ENCODE data around the gene PLRG1.

Gene PLRG1

GRCh38 chr4:154521607-154522006 lies 28.6 kb downstream of the PLRG1 start:
- no peak for DNase-seq (ENCODE audit: low read depth in 4 of 4, low spot score in 1 of 4)

GRCh38 chr4:154519214-154519613 lies 31.0 kb downstream of the PLRG1 start:
- DNase-seq (ENCODE audit: low read depth in 4 of 4, low spot score in 1 of 4) = no peak

- DNase-seq (ENCODE audit: low read depth in 4 of 4, low spot score in 1 of 4) = no peak
Observed at GRCh38 chr4:154517591-154517990, 32.6 kb downstream of the PLRG1 start.

- no peak for DNase-seq (ENCODE audit: low read depth in 4 of 4, low spot score in 1 of 4)
Observed at GRCh38 chr4:154516318-154517029, 33.7 kb downstream of the PLRG1 start.

- no peak for DNase-seq (ENCODE audit: low read depth in 4 of 4, low spot score in 1 of 4)
Observed at GRCh38 chr4:154511981-154512380, 38.2 kb downstream of the PLRG1 start.

GRCh38 chr4:154511548-154511947 lies 38.7 kb downstream of the PLRG1 start:
- no peak for DNase-seq (ENCODE audit: low read depth in 4 of 4, low spot score in 1 of 4)

- no peak for DNase-seq (ENCODE audit: low read depth in 4 of 4, low spot score in 1 of 4)
Observed at GRCh38 chr4:154507156-154507555, 43.0 kb downstream of the PLRG1 start.

GRCh38 chr4:154506253-154506652 lies 43.9 kb downstream of the PLRG1 start:
- no peak for DNase-seq (ENCODE audit: low read depth in 4 of 4, low spot score in 1 of 4)

GRCh38 chr4:154503598-154503997 lies 46.6 kb downstream of the PLRG1 start:
- DNase-seq (ENCODE audit: low read depth in 4 of 4, low spot score in 1 of 4) = no peak

- DNase-seq (ENCODE audit: low read depth in 4 of 4, low spot score in 1 of 4) = no peak
Observed at GRCh38 chr4:154502111-154502510, 48.1 kb downstream of the PLRG1 start.

- DNase-seq (ENCODE audit: low read depth in 4 of 4, low spot score in 1 of 4) = no peak
Observed at GRCh38 chr4:154497889-154498288, 52.3 kb downstream of the PLRG1 start.

- DNase-seq (ENCODE audit: low read depth in 4 of 4, low spot score in 1 of 4) = no peak
Observed at GRCh38 chr4:154495867-154496266, 54.3 kb downstream of the PLRG1 start.

- no peak for DNase-seq (ENCODE audit: low read depth in 4 of 4, low spot score in 1 of 4)
Observed at GRCh38 chr4:154492288-154492687, 57.9 kb downstream of the PLRG1 start.

GRCh38 chr4:154491341-154492271 lies 58.6 kb downstream of the PLRG1 start, which contains the start of gene DCHS2:
DCHS2 (minus strand) TSS chr4:154491799; CDS start chr4:154491355, 444 bp downstream.
- no peak for DNase-seq (ENCODE audit: low read depth in 4 of 4, low spot score in 1 of 4)

- no peak for DNase-seq (ENCODE audit: low read depth in 4 of 4, low spot score in 1 of 4)
Observed at GRCh38 chr4:154490583-154491340, 59.4 kb downstream of the PLRG1 start.

GRCh38 chr4:154490234-154490582 lies 60.0 kb downstream of the PLRG1 start:
- DNase-seq (ENCODE audit: low read depth in 4 of 4, low spot score in 1 of 4) = no peak

- no peak for DNase-seq (ENCODE audit: low read depth in 4 of 4, low spot score in 1 of 4)
Observed at GRCh38 chr4:154489558-154490233, 60.5 kb downstream of the PLRG1 start.

- DNase-seq (ENCODE audit: low read depth in 4 of 4, low spot score in 1 of 4) = no peak
Observed at GRCh38 chr4:154487145-154487544, 63.1 kb downstream of the PLRG1 start.

GRCh38 chr4:154485127-154485773 lies 65.0 kb downstream of the PLRG1 start:
- DNase-seq (ENCODE audit: low read depth in 4 of 4, low spot score in 1 of 4) = no peak

All from stimulated activated CD4-positive, alpha-beta T cell treated with anti-CD3 and anti-CD28 coated beads, Interleukin-1b, Interleukin-23, amount 100 ng/mL, for 24 hours (primary cell).